Measurements from ENCODE around the gene STK33.

Gene STK33

GRCh38 chr11:8426076-8426475 is 168.0 kb downstream of the STK33 start:
- TF ChIP-seq, protein P1, sequence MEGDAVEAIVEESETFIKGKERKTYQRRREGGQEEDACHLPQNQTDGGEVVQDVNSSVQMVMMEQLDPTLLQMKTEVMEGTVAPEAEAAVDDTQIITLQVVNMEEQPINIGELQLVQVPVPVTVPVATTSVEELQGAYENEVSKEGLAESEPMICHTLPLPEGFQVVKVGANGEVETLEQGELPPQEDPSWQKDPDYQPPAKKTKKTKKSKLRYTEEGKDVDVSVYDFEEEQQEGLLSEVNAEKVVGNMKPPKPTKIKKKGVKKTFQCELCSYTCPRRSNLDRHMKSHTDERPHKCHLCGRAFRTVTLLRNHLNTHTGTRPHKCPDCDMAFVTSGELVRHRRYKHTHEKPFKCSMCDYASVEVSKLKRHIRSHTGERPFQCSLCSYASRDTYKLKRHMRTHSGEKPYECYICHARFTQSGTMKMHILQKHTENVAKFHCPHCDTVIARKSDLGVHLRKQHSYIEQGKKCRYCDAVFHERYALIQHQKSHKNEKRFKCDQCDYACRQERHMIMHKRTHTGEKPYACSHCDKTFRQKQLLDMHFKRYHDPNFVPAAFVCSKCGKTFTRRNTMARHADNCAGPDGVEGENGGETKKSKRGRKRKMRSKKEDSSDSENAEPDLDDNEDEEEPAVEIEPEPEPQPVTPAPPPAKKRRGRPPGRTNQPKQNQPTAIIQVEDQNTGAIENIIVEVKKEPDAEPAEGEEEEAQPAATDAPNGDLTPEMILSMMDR (IDR thresholded peaks at IDR 0.05; ENCODE audit: control insufficient read depth, extremely low read depth, insufficient read depth): no peak
- DNase-seq (ENCODE audit: low read depth): no peak
- H3K4me3 ChIP-seq (ENCODE audit: low read depth, low read length): no peak overlapping the region

GRCh38 chr11:8415195-8415594 is 178.8 kb downstream of the STK33 start:
- TF ChIP-seq, protein P1 (IDR thresholded peaks at IDR 0.05; ENCODE audit: control insufficient read depth, extremely low read depth, insufficient read depth): no peak
- no peak overlapping the region for H3K4me3 ChIP-seq (ENCODE audit: low read depth, low read length)
- no peak for DNase-seq (ENCODE audit: low read depth)

GRCh38 chr11:8408151-8408941 is 185.7 kb downstream of the STK33 start:
- TF ChIP-seq, protein P1 (IDR thresholded peaks at IDR 0.05; ENCODE audit: control insufficient read depth, extremely low read depth, insufficient read depth): no peak
- no peak for DNase-seq (ENCODE audit: low read depth)
- no peak overlapping the region for H3K4me3 ChIP-seq (ENCODE audit: low read depth, low read length)

- H3K4me3 ChIP-seq (ENCODE audit: low read depth, low read length): no peak overlapping the region
- no peak for DNase-seq (ENCODE audit: low read depth)
- TF ChIP-seq, protein P1 (IDR thresholded peaks at IDR 0.05; ENCODE audit: control insufficient read depth, extremely low read depth, insufficient read depth): no peak
These were observed 190.7 kb downstream of the STK33 start for GRCh38 chr11:8403310-8403709.

- TF ChIP-seq, protein P1 (IDR thresholded peaks at IDR 0.05; ENCODE audit: control insufficient read depth, extremely low read depth, insufficient read depth): no peak
- no peak for DNase-seq (ENCODE audit: low read depth)
- H3K4me3 ChIP-seq (ENCODE audit: low read depth, low read length): no peak overlapping the region
These were observed 201.1 kb downstream of the STK33 start for GRCh38 chr11:8392886-8393285.

- no peak overlapping the region for H3K4me3 ChIP-seq (ENCODE audit: low read depth, low read length)
- TF ChIP-seq, protein P1 (IDR thresholded peaks at IDR 0.05; ENCODE audit: control insufficient read depth, extremely low read depth, insufficient read depth): no peak
- DNase-seq (ENCODE audit: low read depth): no peak
These were observed 201.9 kb downstream of the STK33 start for GRCh38 chr11:8392166-8392565.

Measured in LNCaP clone FGC (cell line).